Keratinocyte (primary cell): ENCODE results near the gene TMTC2.

Source experiments
- CTCF ChIP-seq, 3 experiments: IDR thresholded peaks in 1 of 3; conservative IDR thresholded peaks in 1 of 3; optimal IDR thresholded peaks in 1 of 3; 2 replicates in 2 of 3; 3 replicates in 1 of 3; pipeline versions ENCODE3 to v1.5.1; 2011; ENCODE audit warnings: low read length in 3 of 3, mild to moderate bottlenecking in 3 of 3, moderate library complexity in 2 of 3, control low read depth in 1 of 3, inconsistent platforms in 1 of 3; ENCODE audit not compliant: insufficient read depth in 2 of 3; ENCODE audit errors: extremely low read depth in 1 of 3
- EZH2 ChIP-seq: IDR thresholded peaks from one replicate; pipeline ENCODE4 v1.6.1; 2012; ENCODE audit warnings: inconsistent platforms, mild to moderate bottlenecking, low read length, moderate library complexity

DNA sequence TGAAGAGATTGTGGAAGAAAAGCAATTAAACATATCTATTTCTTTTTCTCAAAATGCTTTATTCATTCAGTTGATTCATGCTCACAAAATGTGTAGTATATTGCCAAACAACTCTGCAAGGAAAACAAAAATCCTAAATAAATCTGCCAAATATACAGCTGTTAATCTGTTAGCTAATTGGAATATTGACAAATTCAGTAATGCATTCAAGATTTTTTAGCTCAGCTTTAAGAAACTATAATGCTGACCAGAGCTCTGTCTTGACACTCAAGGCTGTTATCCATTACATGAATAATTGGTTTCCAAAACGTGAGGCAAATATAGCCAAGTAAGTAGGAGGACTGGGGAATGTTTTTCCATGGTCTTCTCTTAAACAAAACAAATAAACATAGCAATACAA lies 146.8 kb downstream of the TMTC2 start:
- TF ChIP-seq CTCF (optimal IDR thresholded peaks at IDR 0.05 in 1 of 3, IDR thresholded peaks at IDR 0.05 in 1 of 3, conservative IDR thresholded peaks at IDR 0.05 in 1 of 3; ENCODE audit: extremely low read depth in 1 of 3, insufficient read depth in 2 of 3, low read length in 3 of 3) = no peak
- TF ChIP-seq EZH2 = no peak
